ENCODE measurements around the gene GPR82.

- TF ChIP-seq REST (IDR thresholded peaks at IDR 0.05; ENCODE audit: low read depth, low read length) (no peak), POLR2AphosphoS2 (IDR thresholded peaks at IDR 0.05; ENCODE audit: low read depth, low read length) (no peak), TCF12 (IDR thresholded peaks at IDR 0.05; ENCODE audit: low read depth, low read length) (no peak), POLR2A (IDR thresholded peaks at IDR 0.05; ENCODE audit: low read depth, low read length) (no peak), CREB1 (IDR thresholded peaks at IDR 0.05; ENCODE audit: low read depth) (no peak)
- TF ChIP-seq, protein P1, sequence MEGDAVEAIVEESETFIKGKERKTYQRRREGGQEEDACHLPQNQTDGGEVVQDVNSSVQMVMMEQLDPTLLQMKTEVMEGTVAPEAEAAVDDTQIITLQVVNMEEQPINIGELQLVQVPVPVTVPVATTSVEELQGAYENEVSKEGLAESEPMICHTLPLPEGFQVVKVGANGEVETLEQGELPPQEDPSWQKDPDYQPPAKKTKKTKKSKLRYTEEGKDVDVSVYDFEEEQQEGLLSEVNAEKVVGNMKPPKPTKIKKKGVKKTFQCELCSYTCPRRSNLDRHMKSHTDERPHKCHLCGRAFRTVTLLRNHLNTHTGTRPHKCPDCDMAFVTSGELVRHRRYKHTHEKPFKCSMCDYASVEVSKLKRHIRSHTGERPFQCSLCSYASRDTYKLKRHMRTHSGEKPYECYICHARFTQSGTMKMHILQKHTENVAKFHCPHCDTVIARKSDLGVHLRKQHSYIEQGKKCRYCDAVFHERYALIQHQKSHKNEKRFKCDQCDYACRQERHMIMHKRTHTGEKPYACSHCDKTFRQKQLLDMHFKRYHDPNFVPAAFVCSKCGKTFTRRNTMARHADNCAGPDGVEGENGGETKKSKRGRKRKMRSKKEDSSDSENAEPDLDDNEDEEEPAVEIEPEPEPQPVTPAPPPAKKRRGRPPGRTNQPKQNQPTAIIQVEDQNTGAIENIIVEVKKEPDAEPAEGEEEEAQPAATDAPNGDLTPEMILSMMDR (IDR thresholded peaks at IDR 0.05 in 2 of 3, conservative IDR thresholded peaks at IDR 0.05 in 1 of 3; ENCODE audit: control insufficient read depth in 2 of 3, extremely low read depth in 1 of 3, insufficient read depth in 1 of 3, low read depth in 3 of 3, low read length in 3 of 3), result no peak
These were observed 6.1 kb downstream of the GPR82 start for GRCh38 chrX:41730081-41730480.

All from GM12878 (cell line).